GM13976 (cell line): ENCODE measurements around the gene PTPRK.

Experiments
- DNase-seq: peaks from one replicate; pipeline ENCODE4 v3.0.0; 2012; ENCODE audit warnings: low spot score
- CTCF ChIP-seq: IDR thresholded peaks from 2 replicates; pipeline ENCODE4 v1.5.1; 2012; ENCODE audit warnings: borderline replicate concordance, mild to moderate bottlenecking; ENCODE audit not compliant: insufficient read depth; ENCODE audit errors: extremely low read depth, missing control alignments, control extremely low read depth
- in situ Hi-C: fragments of 300-500 bp; cut with MboI; formaldehyde crosslinking; loops from one replicate; pipeline ENCODE4 v1.12.0; 2022; ENCODE audit warnings: low sequenced_read_pairs, mixed read lengths, inconsistent platforms; ENCODE audit not compliant: unreplicated experiment

Gene PTPRK

GRCh38 chr6:128483472-128484135 lies 36.8 kb downstream of the PTPRK start:
- no peak for TF ChIP-seq CTCF
- in situ Hi-C loops, result no loop called here
- no peak for DNase-seq

- no peak for DNase-seq
- in situ Hi-C loops, result no loop called here
- TF ChIP-seq CTCF, result no peak
Measured at GRCh38 chr6:128482642-128483041, 37.8 kb downstream of the PTPRK start.

- in situ Hi-C loops, result no loop called here
- no peak for TF ChIP-seq CTCF
- DNase-seq, result no peak
Measured at GRCh38 chr6:128479991-128480390, 40.4 kb downstream of the PTPRK start.

- DNase-seq, result no peak
- in situ Hi-C loops, result no loop called here
- TF ChIP-seq CTCF, result no peak
Measured at GRCh38 chr6:128479048-128479666, 41.2 kb downstream of the PTPRK start.

GRCh38 chr6:128478230-128479047 lies 42.0 kb downstream of the PTPRK start:
- in situ Hi-C loops, result no loop called here
- TF ChIP-seq CTCF, result no peak
- DNase-seq, result no peak

GRCh38 chr6:128474933-128475332 lies 45.5 kb downstream of the PTPRK start:
- in situ Hi-C loops, result no loop called here
- DNase-seq, result no peak
- TF ChIP-seq CTCF, result no peak
